Suppressor macrophage treated with lipopolysaccharide for 1 hour (primary cell): ENCODE data around the gene BCL2L12.
"Not testable (repeated sequence)": the region's sequence is repeated elsewhere in the genome, so short reads cannot be mapped to it uniquely, and the experiment has no call there.

Experiments used
- DNase-seq, 3 donors: peaks; one replicate each; pipeline ENCODE4 v3.0.0-alpha.2; 2020 to 2022

The BCL2L12 gene

GRCh38 chr19:49718511-49718910 is 52.8 kb downstream of the BCL2L12 start:
- DNase-seq = no peak

GRCh38 chr19:49718991-49719390 is 53.3 kb downstream of the BCL2L12 start:
- DNase-seq = no peak

GRCh38 chr19:49719420-49719819 is 53.7 kb downstream of the BCL2L12 start:
- DNase-seq = not testable (repeated sequence)
